K562 (cell line): ENCODE data around the gene UBE2H. TPM values are rescaled to one million over a fixed set of nuclear protein-coding genes. Genes with fewer than 3 reads are reported as not detected.

ENCODE experiments used
- ARHGAP35 ChIP-seq: fragments of 450-650 bp; IDR thresholded peaks from 2 replicates; pipeline ENCODE4 v1.6.1; 2018; ENCODE audit not compliant: partially characterized antibody
- BCOR ChIP-seq: fragments of 450-650 bp; IDR thresholded peaks from 2 replicates; pipeline ENCODE4 v1.6.1; 2016
- BRCA1 ChIP-seq, 2 experiments: fragments of 450-650 bp in 1 of 2; sonication (generic) in 1 of 2; formaldehyde crosslinking in 1 of 2; IDR thresholded peaks; 2 replicates each; pipeline versions ENCODE4 v1.5.0 to v1.6.1; 2017 to 2020; ENCODE audit warnings: mild to moderate bottlenecking in 1 of 2, missing genetic modification reagents in 1 of 2
- ETS2 ChIP-seq: IDR thresholded peaks from 2 replicates; pipeline ENCODE4 v1.6.1; 2016; ENCODE audit warnings: borderline replicate concordance, missing genetic modification characterization, mild to moderate bottlenecking, moderate library complexity, missing compliant biosample characterization; ENCODE audit not compliant: poor library complexity, severe bottlenecking
- FOXK1 ChIP-seq: sonication (generic); formaldehyde crosslinking; IDR thresholded peaks from 2 replicates; pipeline ENCODE4 v1.8.0; 2022; ENCODE audit warnings: missing genetic modification reagents, mild to moderate bottlenecking, borderline replicate concordance
- HDAC1 ChIP-seq, 2 experiments: fragments of 450-650 bp; IDR thresholded peaks; 2 replicates each; pipeline ENCODE4 v1.6.1; 2016 to 2017; ENCODE audit warnings: inconsistent platforms in 1 of 2, mild to moderate bottlenecking in 1 of 2, moderate library complexity in 1 of 2
- HDGF ChIP-seq: fragments of 450-650 bp; IDR thresholded peaks from 2 replicates; pipeline ENCODE4 v1.6.1; 2016
- HSF4 ChIP-seq: fragments of 250-450 bp; sonication (Bioruptor Pico); IDR thresholded peaks from 2 replicates; pipeline ENCODE4 v2.1.2; 2022; ENCODE audit warnings: mild to moderate bottlenecking, moderate library complexity, borderline replicate concordance
- ILK ChIP-seq: fragments of 450-650 bp; IDR thresholded peaks from 2 replicates; pipeline ENCODE4 v1.6.1; 2016; ENCODE audit warnings: missing genetic modification characterization, low read depth, mild to moderate bottlenecking, missing compliant biosample characterization, moderate library complexity, borderline replicate concordance
- SIN3A ChIP-seq, 2 experiments: fragments of 150-350 bp in 1 of 2; IDR thresholded peaks; 2 replicates each; pipeline ENCODE4 v1.6.1; 2011 to 2016; ENCODE audit warnings: borderline replicate concordance in 2 of 2, low read depth in 2 of 2, low read length in 2 of 2, mild to moderate bottlenecking in 2 of 2, moderate library complexity in 2 of 2; ENCODE audit not compliant: control insufficient read depth in 1 of 2
- XRCC3 ChIP-seq: fragments of 450-650 bp; IDR thresholded peaks from 2 replicates; pipeline ENCODE4 v1.6.1; 2017; ENCODE audit warnings: mild to moderate bottlenecking, moderate library complexity
- polyA plus RNA-seq, 8 experiments: library from polyadenylated mRNA; depleted of rRNA in 4 of 8; stranded (reverse) in 5 of 8; unstranded in 3 of 8; fragments of >200 nt; fragmentation: Nextera tagmentation in 2 of 8; fragmentation: Illumina TruSeq in 1 of 8; extraction: Ambion mirVana in 2 of 8; extraction: Trizol in 1 of 8; gene quantifications; 2 replicates each; pipeline versions ENCODE4 v1.2.1 to v1.2.3, GENCODE V29; 2011 to 2014; ENCODE audit warnings: inconsistent platforms in 1 of 8, missing spikeins in 1 of 8
- total RNA-seq, 7 experiments: library from RNA; depleted of rRNA in 6 of 7; stranded (reverse); fragments of >200 nt in 6 of 7; fragmentation: Illumina TruSeq in 2 of 7; extraction: Trizol in 2 of 7; gene quantifications; 2 replicates each; pipeline versions ENCODE4 v1.2.1 to v1.2.3, GENCODE V29; 2011 to 2021; ENCODE audit warnings: low replicate concordance in 1 of 7
- TF ChIP-seq, protein P1 (sequence below), 3 experiments: fragments of 200-800 bp in 1 of 3; fragments of 250-450 bp in 1 of 3; fragments of 450-650 bp in 1 of 3; sonication (Bioruptor Pico) in 1 of 3; sonication (Bioruptor generic) in 1 of 3; formaldehyde crosslinking in 1 of 3; IDR thresholded peaks; 2 replicates each; pipeline versions ENCODE4 v1.6.1 to v1.8.0; 2016 to 2022; ENCODE audit warnings: mild to moderate bottlenecking in 2 of 3, missing genetic modification characterization in 2 of 3, missing compliant biosample characterization in 1 of 3, moderate library complexity in 1 of 3
- TF ChIP-seq, protein P2 (sequence below), 2 experiments: fragments of 450-650 bp in 1 of 2; sonication (generic) in 1 of 2; formaldehyde crosslinking; conservative IDR thresholded peaks; 2 replicates each; pipeline versions ENCODE4 v1.4.0 to v1.8.1; 2020 to 2022; ENCODE audit warnings: mild to moderate bottlenecking in 1 of 2, missing genetic modification reagents in 1 of 2
- TF ChIP-seq, protein P3 (sequence below): fragments of 450-650 bp; IDR thresholded peaks from 2 replicates; pipeline ENCODE4 v1.6.1; 2016; ENCODE audit warnings: borderline replicate concordance

Gene UBE2H
- total and polyA plus RNA-seq, 9 of the 15 experiments (the other 6 are each of a cell fraction or from before 2014, with no cell fraction given) = 6.3 to 33.0 (median 13.3) TPM

DNA sequence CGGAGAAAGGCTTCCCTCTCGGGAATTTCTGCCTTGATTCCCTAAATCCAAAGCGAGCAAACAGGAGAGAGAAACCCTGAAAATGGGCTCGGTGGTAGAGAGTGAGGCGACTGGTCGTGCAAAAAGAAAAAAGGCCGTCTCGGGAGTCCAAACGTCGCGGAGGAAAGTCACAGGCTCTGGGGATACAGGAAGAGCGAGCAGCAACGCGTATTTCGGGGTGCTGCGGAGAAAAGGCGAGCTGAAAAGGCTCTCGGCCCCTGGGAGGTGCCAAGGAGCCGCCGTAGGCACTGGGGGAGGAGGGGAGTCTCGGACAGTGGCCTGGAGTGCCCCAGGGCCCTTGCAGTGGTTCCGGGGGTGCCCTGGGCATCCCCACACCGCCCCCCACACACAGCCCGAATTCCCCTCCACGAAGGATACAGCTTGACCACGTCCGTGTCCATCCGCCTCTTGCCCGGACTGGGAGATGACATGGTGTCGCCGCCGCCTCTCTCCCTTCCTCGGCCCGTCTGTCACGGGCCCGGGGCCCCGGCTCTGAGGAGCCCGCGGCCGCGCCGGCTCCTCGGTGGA is 591 bp downstream of the UBE2H start (continued):
- TF ChIP-seq SIN3A (IDR thresholded peaks at IDR 0.05; ENCODE audit: borderline replicate concordance in 2 of 2, control insufficient read depth in 1 of 2, low read depth in 2 of 2, low read length in 2 of 2) (0 out of 4 replicates have a peak, but pooled peaks have one; percentile 20 to 43), HDGF (0 out of 2 replicates have a peak, but pooled peaks have one; percentile 17), HSF4 (CRISPR knock-in tag) (no peak), HDAC1 (IDR thresholded peaks at IDR 0.05) (peak in 1 of 2 experiments; percentile 27; a peak in 2 of 4 replicates), ARHGAP35 (peak; percentile 76), ETS2 (tag) (no peak), ILK (tag) (no peak), BCOR (peak; percentile 68), BRCA1 (IDR thresholded peaks at IDR 0.05) (no peak), BRCA1 (CRISPR knock-in tag; IDR thresholded peaks at IDR 0.05) (0 out of 2 replicates have a peak, but pooled peaks have one; percentile 41), XRCC3 (no peak), FOXK1 (0 out of 2 replicates have a peak, but pooled peaks have one; percentile 9)
- TF ChIP-seq, protein P1, sequence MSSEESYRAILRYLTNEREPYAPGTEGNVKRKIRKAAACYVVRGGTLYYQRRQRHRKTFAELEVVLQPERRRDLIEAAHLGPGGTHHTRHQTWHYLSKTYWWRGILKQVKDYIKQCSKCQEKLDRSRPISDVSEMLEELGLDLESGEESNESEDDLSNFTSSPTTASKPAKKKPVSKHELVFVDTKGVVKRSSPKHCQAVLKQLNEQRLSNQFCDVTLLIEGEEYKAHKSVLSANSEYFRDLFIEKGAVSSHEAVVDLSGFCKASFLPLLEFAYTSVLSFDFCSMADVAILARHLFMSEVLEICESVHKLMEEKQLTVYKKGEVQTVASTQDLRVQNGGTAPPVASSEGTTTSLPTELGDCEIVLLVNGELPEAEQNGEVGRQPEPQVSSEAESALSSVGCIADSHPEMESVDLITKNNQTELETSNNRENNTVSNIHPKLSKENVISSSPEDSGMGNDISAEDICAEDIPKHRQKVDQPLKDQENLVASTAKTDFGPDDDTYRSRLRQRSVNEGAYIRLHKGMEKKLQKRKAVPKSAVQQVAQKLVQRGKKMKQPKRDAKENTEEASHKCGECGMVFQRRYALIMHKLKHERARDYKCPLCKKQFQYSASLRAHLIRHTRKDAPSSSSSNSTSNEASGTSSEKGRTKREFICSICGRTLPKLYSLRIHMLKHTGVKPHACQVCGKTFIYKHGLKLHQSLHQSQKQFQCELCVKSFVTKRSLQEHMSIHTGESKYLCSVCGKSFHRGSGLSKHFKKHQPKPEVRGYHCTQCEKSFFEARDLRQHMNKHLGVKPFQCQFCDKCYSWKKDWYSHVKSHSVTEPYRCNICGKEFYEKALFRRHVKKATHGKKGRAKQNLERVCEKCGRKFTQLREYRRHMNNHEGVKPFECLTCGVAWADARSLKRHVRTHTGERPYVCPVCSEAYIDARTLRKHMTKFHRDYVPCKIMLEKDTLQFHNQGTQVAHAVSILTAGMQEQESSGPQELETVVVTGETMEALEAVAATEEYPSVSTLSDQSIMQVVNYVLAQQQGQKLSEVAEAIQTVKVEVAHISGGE (CRISPR knock-in tag; IDR thresholded peaks at IDR 0.05) = peak in 1 of 3 experiments; percentile 10; a peak in 1 of 6 replicates
- TF ChIP-seq, protein P2, sequence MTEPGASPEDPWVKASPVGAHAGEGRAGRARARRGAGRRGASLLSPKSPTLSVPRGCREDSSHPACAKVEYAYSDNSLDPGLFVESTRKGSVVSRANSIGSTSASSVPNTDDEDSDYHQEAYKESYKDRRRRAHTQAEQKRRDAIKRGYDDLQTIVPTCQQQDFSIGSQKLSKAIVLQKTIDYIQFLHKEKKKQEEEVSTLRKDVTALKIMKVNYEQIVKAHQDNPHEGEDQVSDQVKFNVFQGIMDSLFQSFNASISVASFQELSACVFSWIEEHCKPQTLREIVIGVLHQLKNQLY (CRISPR knock-in tag; conservative IDR thresholded peaks at IDR 0.05) = 0 out of 4 replicates have a peak, but pooled peaks of 1 of the 2 experiments have one; percentile 22
- TF ChIP-seq, protein P3, sequence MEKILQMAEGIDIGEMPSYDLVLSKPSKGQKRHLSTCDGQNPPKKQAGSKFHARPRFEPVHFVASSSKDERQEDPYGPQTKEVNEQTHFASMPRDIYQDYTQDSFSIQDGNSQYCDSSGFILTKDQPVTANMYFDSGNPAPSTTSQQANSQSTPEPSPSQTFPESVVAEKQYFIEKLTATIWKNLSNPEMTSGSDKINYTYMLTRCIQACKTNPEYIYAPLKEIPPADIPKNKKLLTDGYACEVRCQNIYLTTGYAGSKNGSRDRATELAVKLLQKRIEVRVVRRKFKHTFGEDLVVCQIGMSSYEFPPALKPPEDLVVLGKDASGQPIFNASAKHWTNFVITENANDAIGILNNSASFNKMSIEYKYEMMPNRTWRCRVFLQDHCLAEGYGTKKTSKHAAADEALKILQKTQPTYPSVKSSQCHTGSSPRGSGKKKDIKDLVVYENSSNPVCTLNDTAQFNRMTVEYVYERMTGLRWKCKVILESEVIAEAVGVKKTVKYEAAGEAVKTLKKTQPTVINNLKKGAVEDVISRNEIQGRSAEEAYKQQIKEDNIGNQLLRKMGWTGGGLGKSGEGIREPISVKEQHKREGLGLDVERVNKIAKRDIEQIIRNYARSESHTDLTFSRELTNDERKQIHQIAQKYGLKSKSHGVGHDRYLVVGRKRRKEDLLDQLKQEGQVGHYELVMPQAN = peak; percentile 61; the same call in 1 of the 2 replicates
